Prostate gland (tissue), 2 donors: ENCODE measurements around the gene ZNF385D.

ENCODE experiments used
- CTCF ChIP-seq, 4 experiments: fragments of 200-600 bp in 2 of 4; fragments of 450-650 bp in 2 of 4; sonication (generic) in 2 of 4; IDR thresholded peaks; 1 replicate in 3 of 4; 2 replicates in 1 of 4; pipeline ENCODE4 v1.5.1; 2016 to 2019; ENCODE audit warnings: antibody characterized with exemption in 4 of 4, mild to moderate bottlenecking in 2 of 4, moderate library complexity in 2 of 4
- POLR2A ChIP-seq: fragments of 450-650 bp; IDR thresholded peaks from one replicate; pipeline ENCODE4 v1.6.1; 2016; ENCODE audit warnings: antibody characterized with exemption, mild to moderate bottlenecking
- POLR2AphosphoS5 ChIP-seq: sonication (generic); formaldehyde crosslinking; IDR thresholded peaks from one replicate; pipeline ENCODE4 v1.6.1; 2017; ENCODE audit warnings: antibody characterized with exemption

- TF ChIP-seq POLR2AphosphoS5 (no peak), CTCF (IDR thresholded peaks at IDR 0.05) (no peak), POLR2A (no peak)
Measured at GRCh38 chr3:21786438-21786797, 35.4 kb upstream of the ZNF385D start.
